ENCODE measurements around the gene RAD54L.
"Not testable (repeated sequence)": the region's sequence is repeated elsewhere in the genome, so short reads cannot be mapped to it uniquely, and the experiment has no call there.

Gene RAD54L

DNA sequence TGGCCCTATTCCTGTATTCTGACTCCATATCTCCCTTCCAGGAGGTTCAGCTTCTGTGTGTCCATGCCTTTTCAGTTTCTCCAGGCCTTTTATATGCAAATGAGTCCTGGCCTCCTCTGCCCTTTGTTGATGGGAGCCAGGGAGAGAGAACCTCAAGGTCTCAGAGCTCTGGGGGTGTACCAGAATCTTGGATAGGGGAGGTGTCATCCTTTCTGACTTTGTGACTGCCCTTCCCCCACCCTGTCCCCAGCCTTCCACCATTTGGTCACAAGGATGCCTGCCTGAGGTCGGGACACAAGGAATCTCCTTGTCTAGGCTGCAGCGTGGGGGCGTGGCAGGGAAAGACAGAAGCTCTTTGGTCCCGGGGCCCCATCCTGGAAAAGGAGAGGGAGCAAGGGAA, 25.8 kb upstream of the RAD54L start:
- DNase-seq (no peak), ATAC-seq (no peak)
- Mint-ChIP-seq H3K9me3 (no peaks in the 10 kb centered on the region), H3K4me3 (no peak overlapping the region), H3K27ac (no peak overlapping the region), H3K4me1 (peaks cover 3% of the 10 kb centered on the region), H3K36me3 (ENCODE audit: low read depth) (no peaks in the 10 kb centered on the region), H3K27me3 (no peaks in the 10 kb centered on the region)

DNA sequence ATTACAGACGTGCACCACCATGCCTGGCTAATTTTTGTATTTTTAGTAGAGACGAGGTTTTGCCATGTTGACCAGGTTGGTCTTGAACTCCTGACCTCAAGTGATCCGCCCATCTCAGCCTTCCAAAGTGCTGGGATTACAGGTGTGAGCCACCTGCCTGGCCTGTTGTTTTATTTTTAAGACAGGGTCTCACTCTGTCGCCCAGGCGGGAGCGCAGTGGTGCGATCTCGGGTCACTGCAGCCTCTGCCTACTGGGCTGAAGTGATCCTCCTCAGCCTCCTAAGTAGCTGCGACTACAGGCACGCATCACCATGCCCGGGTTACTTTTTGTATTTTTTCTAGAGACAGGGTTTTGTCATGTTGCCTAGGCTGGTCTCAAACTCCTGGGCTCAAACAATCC, 24.5 kb upstream of the RAD54L start:
- DNase-seq; H3K36me3 Mint-ChIP-seq (ENCODE audit: low read depth); H3K9me3 Mint-ChIP-seq; H3K27me3 Mint-ChIP-seq; ATAC-seq; H3K4me3 Mint-ChIP-seq; H3K4me1 Mint-ChIP-seq; H3K27ac Mint-ChIP-seq: not testable (repeated sequence)

DNA sequence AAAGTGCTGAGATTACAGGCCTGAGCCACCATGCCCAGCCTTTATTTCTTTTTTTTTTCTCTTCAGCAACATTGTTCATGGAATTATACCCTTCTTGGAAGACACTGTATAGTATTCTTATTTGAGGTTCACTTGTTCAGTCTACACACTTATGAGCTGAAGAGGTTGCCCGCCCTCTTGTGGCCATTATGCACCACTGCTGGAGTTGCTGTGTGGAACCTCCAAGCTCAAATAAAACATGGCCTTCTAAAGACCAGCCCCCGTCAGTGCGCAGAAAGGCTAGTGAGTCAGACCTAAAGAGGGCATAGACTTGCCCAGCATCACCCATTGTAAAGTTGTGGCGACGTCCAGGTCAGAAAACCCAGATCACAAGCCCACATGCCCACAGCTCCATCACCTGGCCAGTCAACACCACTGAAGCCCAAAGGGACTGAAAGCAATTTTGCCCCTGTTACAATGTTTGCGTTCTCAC, 24.1 kb upstream of the RAD54L start:
- H3K27ac Mint-ChIP-seq, result no peak overlapping the region
- H3K9me3 Mint-ChIP-seq, result no peaks in the 10 kb centered on the region
- no peak overlapping the region for H3K4me3 Mint-ChIP-seq
- H3K36me3 Mint-ChIP-seq (ENCODE audit: low read depth), result no peaks in the 10 kb centered on the region
- H3K4me1 Mint-ChIP-seq, result peaks cover 3% of the 10 kb centered on the region
- ATAC-seq (peak; percentile 93), DNase-seq (peak; percentile 61)
- no peaks in the 10 kb centered on the region for H3K27me3 Mint-ChIP-seq

DNA sequence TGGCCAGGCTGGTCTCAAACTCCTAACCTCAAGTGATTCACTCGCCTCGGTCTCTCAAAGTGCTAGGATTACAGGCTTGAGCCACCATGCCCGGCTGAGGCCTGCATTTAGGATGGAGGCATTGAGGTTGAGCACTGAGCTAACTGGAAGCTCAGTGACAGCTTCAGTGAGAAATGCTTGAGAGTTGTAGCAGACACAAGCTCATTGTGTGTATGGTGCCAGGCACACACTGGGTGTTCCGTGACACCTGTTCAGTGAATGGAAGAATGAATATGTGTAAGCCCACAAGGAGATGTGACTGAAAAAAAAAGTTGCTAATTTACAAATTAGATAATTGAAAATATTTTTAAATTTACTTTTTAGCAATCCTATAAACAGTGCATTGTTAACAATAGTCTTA, 22.6 kb upstream of the RAD54L start:
- Mint-ChIP-seq H3K27me3 (no peaks in the 10 kb centered on the region), H3K9me3 (no peaks in the 10 kb centered on the region), H3K27ac (no peak overlapping the region), H3K36me3 (ENCODE audit: low read depth) (no peaks in the 10 kb centered on the region), H3K4me3 (no peak overlapping the region), H3K4me1 (peaks cover 3% of the 10 kb centered on the region)
- no peak for ATAC-seq
- DNase-seq, result no peak

DNA sequence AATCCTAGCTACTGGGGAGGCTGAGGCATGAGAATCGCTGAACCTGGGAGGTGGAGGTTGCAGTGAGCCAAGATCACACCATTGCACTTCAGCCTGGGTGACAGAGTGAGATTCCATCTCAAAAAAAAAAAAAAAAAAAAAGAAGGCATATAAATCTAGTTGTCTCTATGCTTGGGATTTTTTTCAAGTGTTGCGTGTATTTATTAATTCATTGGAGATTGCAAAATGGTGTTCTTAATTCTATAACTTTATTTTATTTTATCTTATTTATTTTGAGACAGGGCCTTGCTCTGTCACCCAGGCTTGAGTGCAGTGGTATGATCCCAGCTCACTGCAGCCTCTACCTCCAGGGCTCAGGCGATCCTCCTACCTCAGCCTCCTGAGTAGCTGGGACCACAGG, 16.3 kb upstream of the RAD54L start:
- H3K4me3 Mint-ChIP-seq; H3K27ac Mint-ChIP-seq; H3K4me1 Mint-ChIP-seq; H3K36me3 Mint-ChIP-seq (ENCODE audit: low read depth); ATAC-seq; H3K27me3 Mint-ChIP-seq; H3K9me3 Mint-ChIP-seq; DNase-seq: not testable (repeated sequence)

DNA sequence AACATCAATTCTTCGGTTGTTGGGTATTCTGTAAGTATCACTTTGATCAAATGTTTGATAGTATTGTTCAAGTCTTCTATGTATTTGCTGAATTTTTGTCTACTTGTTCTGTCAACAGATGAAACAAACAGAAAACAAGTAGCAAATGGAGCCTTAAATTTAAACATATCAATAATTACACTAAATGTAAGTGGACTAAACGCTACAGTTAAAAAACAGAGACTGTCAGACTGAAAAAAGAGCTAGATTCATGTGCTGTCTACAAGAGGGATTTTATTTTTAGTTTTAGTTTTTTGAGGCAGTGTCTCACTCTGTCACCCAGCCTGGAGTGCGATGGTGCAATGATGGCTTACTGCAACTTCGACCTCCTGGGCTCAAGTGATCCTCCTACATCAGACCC, 10.7 kb upstream of the RAD54L start:
- ATAC-seq (no peak), DNase-seq (no peak)
- H3K9me3 Mint-ChIP-seq, result peaks cover 8% of the 10 kb centered on the region
- no peaks in the 10 kb centered on the region for H3K4me1 Mint-ChIP-seq
- H3K4me3 Mint-ChIP-seq, result no peak overlapping the region
- H3K27me3 Mint-ChIP-seq, result no peaks in the 10 kb centered on the region
- no peak overlapping the region for H3K27ac Mint-ChIP-seq
- no peaks in the 10 kb centered on the region for H3K36me3 Mint-ChIP-seq (ENCODE audit: low read depth)

DNA sequence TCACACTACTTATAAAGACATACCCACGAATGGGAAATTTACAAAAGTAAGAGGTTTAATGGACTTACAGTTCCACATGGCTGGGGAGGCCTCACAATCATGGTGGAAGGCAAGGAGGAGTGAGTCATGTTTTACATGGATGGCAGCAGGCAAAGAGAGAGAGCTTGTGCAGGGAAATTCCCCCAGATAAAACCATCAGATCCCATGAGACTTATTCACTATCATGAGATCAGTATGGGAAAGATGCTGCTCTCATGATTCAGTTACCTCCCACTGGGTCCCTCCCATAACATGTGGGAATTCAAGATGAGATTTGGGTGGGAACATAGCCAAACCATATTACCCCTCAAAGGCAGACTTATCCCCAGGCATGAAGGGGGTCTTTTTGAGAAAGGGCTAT, 8.7 kb upstream of the RAD54L start:
- not testable (repeated sequence) for DNase-seq; H3K36me3 Mint-ChIP-seq (ENCODE audit: low read depth); H3K9me3 Mint-ChIP-seq; H3K27me3 Mint-ChIP-seq; ATAC-seq; H3K4me1 Mint-ChIP-seq; H3K4me3 Mint-ChIP-seq; H3K27ac Mint-ChIP-seq

DNA sequence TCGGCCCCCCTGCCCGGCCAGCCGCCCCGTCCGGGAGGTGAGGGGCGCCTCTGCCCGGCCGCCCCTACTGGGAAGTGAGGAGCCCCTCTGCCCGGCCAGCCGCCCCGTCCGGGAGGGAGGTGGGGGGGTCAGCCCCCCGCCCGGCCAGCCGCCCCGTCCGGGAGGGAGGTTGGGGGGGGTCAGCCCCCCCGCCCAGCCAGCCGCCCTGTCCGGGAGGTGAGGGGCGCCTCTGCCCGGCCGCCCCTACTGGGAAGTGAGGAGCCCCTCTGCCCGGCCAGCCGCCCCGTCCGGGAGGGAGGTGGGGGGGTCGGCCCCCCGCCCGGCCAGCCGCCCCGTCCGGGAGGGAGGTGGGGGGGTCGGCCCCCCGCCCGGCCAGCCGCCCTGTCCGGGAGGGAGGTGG, 5.8 kb upstream of the RAD54L start:
- not testable (repeated sequence) for H3K9me3 Mint-ChIP-seq; H3K4me1 Mint-ChIP-seq; H3K27me3 Mint-ChIP-seq; ATAC-seq; DNase-seq; H3K4me3 Mint-ChIP-seq; H3K36me3 Mint-ChIP-seq (ENCODE audit: low read depth); H3K27ac Mint-ChIP-seq

DNA sequence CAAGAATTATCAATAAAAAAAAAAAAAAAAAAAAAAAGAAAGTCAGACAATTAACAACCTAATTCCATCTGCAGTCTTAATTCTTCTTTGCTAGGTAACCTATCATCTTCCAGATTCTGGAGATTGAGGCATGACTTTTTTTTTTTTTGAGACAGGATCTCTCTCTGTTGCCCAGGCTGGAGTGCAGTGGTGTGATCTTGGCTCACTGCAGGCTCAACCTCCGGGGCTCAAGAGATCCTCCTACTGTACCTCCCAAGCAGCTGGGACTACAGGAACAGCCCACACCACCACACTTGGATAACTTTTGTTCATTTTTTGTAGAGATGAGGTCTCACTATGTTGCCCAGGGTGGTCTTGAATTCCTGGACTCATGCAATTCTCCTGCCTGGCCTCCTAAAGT, 4.6 kb upstream of the RAD54L start:
- ATAC-seq (no peak), DNase-seq (no peak)
- Mint-ChIP-seq H3K36me3 (ENCODE audit: low read depth) (no peaks in the 10 kb centered on the region), H3K9me3 (peaks cover 8% of the 10 kb centered on the region), H3K4me3 (no peak overlapping the region), H3K27ac (no peak overlapping the region), H3K4me1 (peaks cover 13% of the 10 kb centered on the region), H3K27me3 (no peaks in the 10 kb centered on the region)

DNA sequence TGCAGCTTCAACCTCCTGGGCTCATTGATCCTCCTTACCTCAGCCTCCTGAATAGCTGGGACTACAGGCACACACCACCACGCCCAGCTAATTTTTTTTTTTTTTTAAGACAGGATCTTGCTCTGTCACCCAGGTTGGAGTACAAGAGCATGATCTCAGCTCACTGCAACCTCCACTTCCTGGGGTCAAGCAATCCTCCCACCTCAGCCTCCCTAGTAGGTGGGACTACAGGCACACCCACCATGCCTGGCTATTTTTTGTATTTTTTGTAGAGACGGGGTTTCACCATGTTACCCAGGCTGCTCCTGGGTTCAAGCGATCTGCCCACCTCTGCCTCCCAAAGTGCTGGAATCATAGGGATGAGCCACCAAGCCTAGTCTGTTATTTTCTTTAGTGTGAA, 3.7 kb upstream of the RAD54L start:
- ATAC-seq; H3K27ac Mint-ChIP-seq; H3K27me3 Mint-ChIP-seq; H3K9me3 Mint-ChIP-seq; DNase-seq; H3K4me3 Mint-ChIP-seq; H3K36me3 Mint-ChIP-seq (ENCODE audit: low read depth): not testable (repeated sequence)
- peaks cover 18% of the 10 kb centered on the region for H3K4me1 Mint-ChIP-seq

DNA sequence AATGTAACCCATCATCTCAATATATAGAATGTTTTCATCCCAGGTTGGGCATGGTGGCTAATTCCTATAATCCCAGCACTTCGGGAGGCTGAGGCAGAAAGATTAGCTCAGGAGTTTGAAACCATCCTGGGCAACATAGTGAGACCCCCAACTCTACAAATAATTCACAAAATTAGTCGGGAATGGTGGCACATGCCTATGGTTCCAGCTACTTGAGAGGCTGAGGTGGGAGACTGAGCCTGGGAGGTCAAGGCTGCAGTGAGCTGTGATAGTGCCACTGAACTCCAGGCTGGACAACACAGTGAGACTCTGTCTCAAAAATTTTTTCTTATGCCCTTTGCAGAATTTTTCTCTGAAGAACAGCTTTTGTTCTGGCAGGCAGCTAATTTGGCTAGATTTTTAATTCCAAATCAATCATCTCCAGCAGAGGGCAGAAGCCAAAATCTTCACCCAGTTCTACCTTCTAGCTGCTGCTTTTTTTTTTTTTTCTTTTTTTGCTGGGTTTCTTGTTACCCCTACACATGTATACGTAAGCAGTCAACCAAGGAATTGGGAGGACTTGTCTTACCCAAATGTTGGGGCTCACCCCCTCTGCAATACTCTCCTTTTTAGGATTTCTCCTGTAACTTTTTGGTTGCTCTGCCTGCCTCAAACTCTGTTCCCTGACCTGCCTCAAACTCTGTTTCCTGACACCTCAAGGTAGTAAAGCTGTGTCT, 2.7 kb upstream of the RAD54L start:
- no peaks in the 10 kb centered on the region for H3K9me3 Mint-ChIP-seq
- H3K27ac Mint-ChIP-seq, result no peak overlapping the region
- ATAC-seq, result no peak
- H3K4me3 Mint-ChIP-seq, result no peak overlapping the region
- H3K27me3 Mint-ChIP-seq, result no peaks in the 10 kb centered on the region
- no peak for DNase-seq
- peaks cover 28% of the 10 kb centered on the region for H3K4me1 Mint-ChIP-seq
- H3K36me3 Mint-ChIP-seq (ENCODE audit: low read depth), result peaks cover 10% of the 10 kb centered on the region

DNA sequence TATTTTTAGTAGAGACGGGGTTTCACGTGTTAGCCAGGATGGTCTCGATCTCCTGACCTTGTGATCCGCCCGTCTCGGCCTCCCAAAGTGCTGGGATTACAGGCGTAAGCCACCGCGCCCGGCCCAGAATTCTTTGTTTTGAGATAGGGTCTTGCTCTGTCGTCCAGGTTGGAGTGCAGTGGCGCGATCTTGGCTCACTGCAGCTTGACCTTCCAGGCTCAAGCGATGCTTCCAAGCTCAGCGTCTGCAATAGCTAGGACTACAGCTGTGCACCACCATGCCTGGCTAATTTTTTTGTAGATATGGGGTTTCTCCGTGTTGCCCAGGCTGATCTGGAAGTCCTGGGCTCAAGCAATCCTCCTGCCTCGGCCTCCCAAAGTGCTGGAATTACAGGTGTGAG, 1.4 kb upstream of the RAD54L start:
- H3K4me1 Mint-ChIP-seq, result peaks cover 29% of the 10 kb centered on the region
- H3K9me3 Mint-ChIP-seq, H3K27me3 Mint-ChIP-seq, H3K27ac Mint-ChIP-seq, ATAC-seq, DNase-seq: not testable (repeated sequence)
- peaks cover 20% of the 10 kb centered on the region for H3K36me3 Mint-ChIP-seq (ENCODE audit: low read depth)
- peak overlapping the region; percentile 95 for H3K4me3 Mint-ChIP-seq

DNA sequence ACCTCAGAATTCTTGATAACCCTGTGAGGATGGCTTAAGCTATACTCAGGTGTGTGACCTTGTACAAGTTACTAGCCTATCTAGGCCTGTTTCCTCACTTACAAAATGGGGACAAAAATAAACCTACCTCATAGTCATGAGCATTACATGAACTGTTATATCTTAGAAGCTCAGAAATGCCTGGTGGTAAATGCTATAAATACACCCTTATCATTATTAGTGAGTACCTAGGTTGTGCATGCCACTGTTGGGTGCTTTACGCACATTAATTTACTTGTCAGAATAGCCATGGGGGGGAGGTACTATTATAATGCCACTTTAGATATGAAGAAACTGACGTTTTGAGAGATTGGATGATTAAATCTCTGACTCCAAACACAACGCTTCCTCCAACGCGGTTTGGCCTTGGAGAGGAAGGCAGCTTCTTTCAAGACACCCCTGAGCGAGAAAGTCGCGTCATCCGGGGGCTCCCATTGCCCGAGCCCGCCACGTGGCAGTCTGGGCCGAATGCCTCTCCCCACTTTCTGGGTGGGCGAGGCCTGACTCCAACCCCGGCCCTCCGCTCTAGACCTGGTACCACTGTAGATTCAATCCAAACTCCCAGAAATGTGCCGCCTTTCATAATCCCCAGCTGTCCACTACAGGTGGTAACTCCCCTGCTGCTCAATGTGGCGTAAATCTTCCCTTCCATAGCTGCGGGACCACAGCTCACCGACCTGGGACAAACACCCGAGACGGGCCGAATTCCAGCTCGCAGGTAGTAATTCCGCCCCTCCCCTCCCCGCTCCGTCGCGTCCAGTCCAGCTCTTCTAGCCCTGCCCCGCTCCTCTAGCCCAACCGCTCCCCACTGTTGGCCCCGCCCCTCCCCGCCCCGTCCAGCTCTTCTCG, 771 bp upstream of the RAD54L start:
- Mint-ChIP-seq H3K27ac (peak overlapping the region; percentile 94), H3K36me3 (ENCODE audit: low read depth) (peaks cover 25% of the 10 kb centered on the region), H3K9me3 (no peaks in the 10 kb centered on the region), H3K4me1 (peaks cover 29% of the 10 kb centered on the region), H3K27me3 (no peaks in the 10 kb centered on the region), H3K4me3 (peak overlapping the region; percentile 95)
- ATAC-seq (peak; percentile 67), DNase-seq (peak; percentile 73)

DNA sequence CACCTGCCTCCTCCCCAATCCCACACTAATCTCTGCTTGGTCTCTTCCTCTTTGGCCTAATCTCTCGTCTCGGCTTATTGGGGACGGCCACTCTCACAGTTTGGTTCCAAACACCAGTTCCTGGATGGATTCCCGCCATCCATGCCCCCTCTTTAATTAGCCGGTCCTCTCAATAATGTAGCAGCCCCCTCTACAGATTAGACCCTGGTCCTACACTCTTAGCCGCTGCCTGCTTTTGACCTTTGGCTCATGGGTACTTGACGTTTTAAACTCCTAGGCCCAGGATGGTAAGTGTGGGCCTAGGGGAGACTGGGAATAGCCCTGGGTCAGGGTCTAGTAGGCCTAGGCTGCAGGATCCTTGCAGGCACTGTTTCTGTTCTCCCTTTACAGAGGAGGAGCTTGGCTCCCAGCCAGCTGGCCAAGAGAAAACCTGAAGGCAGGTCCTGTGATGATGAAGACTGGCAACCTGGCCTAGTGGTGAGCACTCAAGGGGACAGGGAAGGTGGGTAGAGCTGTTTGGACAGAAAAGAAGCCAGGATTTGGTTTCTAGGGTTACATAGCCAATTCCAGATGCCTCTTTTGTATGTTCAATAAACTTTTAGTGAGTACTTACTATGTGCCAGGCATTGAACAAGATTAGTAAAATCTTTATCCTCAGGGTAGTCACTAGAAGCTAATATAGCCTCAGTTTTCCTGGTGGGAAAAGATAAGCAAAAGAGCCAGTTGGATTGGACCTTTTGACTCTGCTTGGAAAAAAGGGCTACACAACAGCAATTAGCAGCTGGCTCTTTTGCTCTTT, 758 bp downstream of the RAD54L start:
- no peaks in the 10 kb centered on the region for H3K27me3 Mint-ChIP-seq
- peaks cover 29% of the 10 kb centered on the region for H3K4me1 Mint-ChIP-seq
- peak overlapping the region; percentile 88 for H3K27ac Mint-ChIP-seq
- DNase-seq (peak; percentile 43), ATAC-seq (peak; percentile 4)
- peaks cover 40% of the 10 kb centered on the region for H3K36me3 Mint-ChIP-seq (ENCODE audit: low read depth)
- H3K4me3 Mint-ChIP-seq, result peak overlapping the region; percentile 95
- H3K9me3 Mint-ChIP-seq, result no peaks in the 10 kb centered on the region
